SK-N-MC (cell line): ENCODE results near the gene INPP5A.

Experiments
- DNase-seq: peaks from one replicate; pipeline ENCODE4 v3.0.0-alpha.2; 2011; ENCODE audit warnings: low read depth, low spot score
- H3K27ac ChIP-seq: fragments of 200-600 bp; sonication (generic); 2 replicates; pipeline ENCODE4 v1.5.1; 2016; ENCODE audit warnings: mixed run types
- H3K36me3 ChIP-seq: fragments of 200-600 bp; sonication (generic); 2 replicates; pipeline ENCODE4 v1.6.1; 2017; ENCODE audit warnings: antibody characterized with exemption, low read length, mixed read lengths; ENCODE audit not compliant: insufficient read depth
- H3K4me3 ChIP-seq: fragments of 200-600 bp; sonication (generic); 2 replicates; pipeline ENCODE4 v1.5.1; 2016
- H3K9ac ChIP-seq: fragments of 200-600 bp; sonication (generic); 2 replicates; pipeline ENCODE4 v1.8.0; 2017; ENCODE audit warnings: mixed run types, mixed read lengths; ENCODE audit not compliant: insufficient read length
- H3K9me3 ChIP-seq: fragments of 200-600 bp; sonication (generic); 2 replicates; pipeline ENCODE4 v1.6.1; 2017; ENCODE audit warnings: low read depth, mild to moderate bottlenecking, antibody characterized with exemption, low read length, moderate library complexity, mixed read lengths
- EZH2 ChIP-seq: fragments of 200-600 bp; sonication (generic); IDR thresholded peaks from one replicate; pipeline ENCODE4 v1.6.1; 2017; ENCODE audit warnings: antibody characterized with exemption
- FOXP2 ChIP-seq: optimal IDR thresholded peaks from 2 replicates; pipeline ENCODE3; 2011; ENCODE audit warnings: mild to moderate bottlenecking, moderate library complexity; ENCODE audit not compliant: insufficient read depth; ENCODE audit errors: extremely low read length, control extremely low read depth
- POLR2AphosphoS5 ChIP-seq: IDR thresholded peaks from 2 replicates; pipeline ENCODE4 v1.6.1; 2012; ENCODE audit warnings: mild to moderate bottlenecking, low read depth, low read length, borderline replicate concordance

INPP5A gene

DNA sequence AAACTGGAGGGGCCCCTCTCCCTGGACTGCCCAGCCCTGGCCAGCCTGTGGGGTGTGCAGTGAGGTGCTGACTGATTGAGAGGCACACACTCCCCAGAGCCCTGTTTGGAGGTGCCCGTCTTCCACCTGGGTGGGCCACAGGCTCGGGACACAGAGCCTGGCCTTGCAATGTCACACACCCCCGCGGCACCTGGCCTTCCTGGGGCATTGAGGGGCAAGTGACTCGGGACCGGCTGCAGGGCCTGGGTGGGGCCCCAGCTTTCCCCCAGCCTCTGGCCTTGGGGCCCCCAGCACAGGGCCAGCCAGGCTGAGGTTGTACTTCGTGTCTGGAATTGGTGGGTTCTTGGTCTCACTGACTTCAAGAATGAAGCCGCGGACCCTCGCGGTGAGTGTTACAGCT is 262.3 kb downstream of the INPP5A start:
- TF ChIP-seq FOXP2 (no peak), POLR2AphosphoS5 (no peak), EZH2 (no peak)
- Histone ChIP-seq H3K9ac (no peak overlapping the region), H3K27ac (no peak overlapping the region), H3K36me3 (no peaks in the 10 kb centered on the region), H3K4me3 (no peak overlapping the region), H3K9me3 (no peaks in the 10 kb centered on the region)
- no peak for DNase-seq

- no peaks in the 10 kb centered on the region for H3K9me3 ChIP-seq
- H3K27ac ChIP-seq, result no peak overlapping the region
- no peak overlapping the region for H3K4me3 ChIP-seq
- no peak overlapping the region for H3K9ac ChIP-seq
- no peaks in the 10 kb centered on the region for H3K36me3 ChIP-seq
- no peak for TF ChIP-seq EZH2
- DNase-seq, result no peak
These were observed 264.5 kb downstream of the INPP5A start for GRCh38 chr10:132802048-132802447.

GRCh38 chr10:132802694-132803320 is 265.2 kb downstream of the INPP5A start:
- H3K27ac ChIP-seq, result no peak overlapping the region
- H3K36me3 ChIP-seq, result no peaks in the 10 kb centered on the region
- no peak for DNase-seq
- TF ChIP-seq EZH2, result no peak
- TF ChIP-seq FOXP2, result no peak
- no peak overlapping the region for H3K4me3 ChIP-seq
- H3K9me3 ChIP-seq, result no peaks in the 10 kb centered on the region
- H3K9ac ChIP-seq, result no peak overlapping the region

DNA sequence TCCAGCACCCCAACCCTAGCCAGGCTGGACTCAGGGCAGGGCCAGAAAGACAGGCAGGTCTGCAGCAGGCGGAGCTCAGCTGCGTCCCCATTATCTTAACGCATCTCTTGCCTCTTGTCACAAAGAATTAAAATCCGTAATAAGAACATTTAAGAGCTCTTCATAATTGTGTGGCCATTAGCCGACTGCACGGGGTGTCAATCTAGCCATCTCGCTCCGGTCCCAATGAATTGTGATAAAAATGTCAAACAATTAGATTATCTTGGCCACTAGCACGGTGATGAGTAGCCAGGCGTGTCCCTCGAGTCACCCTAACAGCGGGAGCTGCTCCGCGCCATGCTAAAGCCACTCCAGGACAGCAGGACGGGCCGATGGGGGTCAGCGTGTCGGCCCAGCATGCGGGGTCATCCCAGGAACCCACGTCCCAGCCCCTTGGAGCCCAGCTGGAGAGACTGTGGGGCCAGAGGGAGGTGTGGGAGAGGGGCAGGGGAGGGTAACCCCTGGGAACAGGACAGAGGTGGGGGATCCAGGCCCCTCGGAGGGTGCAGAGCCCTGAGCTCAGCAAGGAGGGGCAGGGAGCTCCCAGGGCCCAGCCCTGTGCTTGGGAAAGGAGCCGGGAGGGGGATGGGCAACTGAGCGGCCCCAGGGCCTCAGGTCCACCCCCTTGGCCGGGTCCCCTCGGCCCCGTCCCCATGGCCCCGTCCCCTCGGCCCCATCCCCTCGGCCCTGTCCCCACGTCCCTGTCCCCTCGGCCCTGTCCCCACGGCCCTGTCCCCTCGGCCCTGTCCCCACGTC is 266.0 kb downstream of the INPP5A start:
- no peak for TF ChIP-seq FOXP2
- no peak for TF ChIP-seq POLR2AphosphoS5
- TF ChIP-seq EZH2, result no peak
- no peaks in the 10 kb centered on the region for H3K9me3 ChIP-seq
- H3K36me3 ChIP-seq, result no peaks in the 10 kb centered on the region
- no peak overlapping the region for H3K4me3 ChIP-seq
- no peak overlapping the region for H3K9ac ChIP-seq
- H3K27ac ChIP-seq, result no peak overlapping the region
- DNase-seq, result no peak

DNA sequence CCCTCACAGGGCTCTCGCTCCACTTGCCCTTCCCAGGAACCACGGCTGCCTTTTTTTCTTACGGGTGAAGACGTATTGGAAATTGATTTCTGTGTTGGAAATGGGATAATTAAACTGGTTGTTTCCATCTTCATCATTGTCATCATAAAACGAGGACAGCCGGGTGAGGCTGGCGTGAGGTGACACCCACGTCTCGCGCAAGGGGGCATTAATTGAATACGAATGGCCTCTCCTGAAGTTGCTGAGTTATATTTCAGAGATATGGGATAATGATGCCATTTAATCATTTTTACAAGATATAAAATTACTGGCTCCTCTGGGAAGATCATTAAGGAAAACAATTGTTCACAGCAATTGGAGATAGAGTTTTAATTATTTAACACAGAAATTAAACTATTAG is 266.7 kb downstream of the INPP5A start:
- DNase-seq, result no peak
- no peaks in the 10 kb centered on the region for H3K9me3 ChIP-seq
- H3K4me3 ChIP-seq, result no peak overlapping the region
- no peak overlapping the region for H3K9ac ChIP-seq
- no peaks in the 10 kb centered on the region for H3K36me3 ChIP-seq
- no peak overlapping the region for H3K27ac ChIP-seq
- TF ChIP-seq FOXP2, result no peak
- TF ChIP-seq POLR2AphosphoS5, result no peak
- no peak for TF ChIP-seq EZH2

DNA sequence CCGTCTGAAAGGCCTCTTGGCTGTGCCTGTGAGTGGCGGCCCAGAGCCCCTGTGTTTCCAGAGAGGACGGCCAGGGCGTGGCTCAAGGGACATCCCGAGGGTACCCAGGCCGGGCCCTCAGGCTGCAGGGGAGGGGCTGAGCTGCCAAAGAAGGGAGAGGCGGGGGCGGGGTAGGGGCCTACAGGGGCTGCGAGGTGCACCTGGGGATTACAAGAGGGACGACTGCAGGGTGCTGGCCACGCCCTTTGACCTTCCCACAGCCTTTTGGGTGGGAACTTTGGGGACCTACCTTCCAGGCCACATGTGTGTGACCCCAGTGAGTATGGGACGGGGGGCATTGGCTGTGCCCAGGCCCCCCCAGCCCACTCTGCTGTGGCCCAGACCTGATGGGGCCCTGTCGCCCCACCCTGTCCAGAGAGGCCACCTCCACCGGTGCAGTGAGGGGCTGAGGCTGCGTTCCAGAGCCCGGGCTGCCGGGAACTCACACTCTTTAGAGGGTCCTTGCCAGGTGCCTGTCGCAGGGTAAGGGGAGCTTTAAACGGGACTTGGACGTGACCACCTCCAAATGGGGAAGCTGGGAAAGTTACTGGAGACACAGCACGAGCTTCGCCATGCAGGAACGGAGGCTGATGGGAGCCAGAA is 267.3 kb downstream of the INPP5A start:
- Histone ChIP-seq H3K27ac (no peak overlapping the region), H3K4me3 (no peak overlapping the region), H3K9me3 (no peaks in the 10 kb centered on the region), H3K36me3 (no peaks in the 10 kb centered on the region), H3K9ac (no peak overlapping the region)
- no peak for DNase-seq
- TF ChIP-seq POLR2AphosphoS5, result no peak
- TF ChIP-seq EZH2, result no peak
- no peak for TF ChIP-seq FOXP2

DNA sequence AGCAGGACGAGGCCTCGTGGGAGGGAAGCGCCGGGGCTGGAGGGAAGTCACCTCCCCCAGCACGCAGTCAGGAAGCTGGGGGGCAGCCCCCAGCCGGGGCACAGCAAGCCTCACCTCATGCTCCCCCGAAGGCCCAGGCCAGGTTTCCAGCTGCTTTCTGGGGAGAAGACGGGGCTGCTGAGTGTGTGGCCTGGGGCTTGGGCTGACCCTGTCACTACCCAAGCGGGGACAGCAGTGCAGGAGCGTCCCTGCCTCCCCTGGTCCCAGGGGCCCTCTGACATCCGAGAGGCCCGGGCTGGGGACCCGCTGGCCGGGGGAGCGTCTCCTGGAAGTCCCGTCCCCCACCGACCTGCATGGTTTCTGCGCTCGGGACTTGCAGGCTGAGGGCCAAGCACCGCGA is 268.0 kb downstream of the INPP5A start:
- Histone ChIP-seq H3K9me3 (no peaks in the 10 kb centered on the region), H3K36me3 (no peaks in the 10 kb centered on the region), H3K27ac (no peak overlapping the region), H3K4me3 (no peak overlapping the region), H3K9ac (no peak overlapping the region)
- TF ChIP-seq POLR2AphosphoS5 (no peak), EZH2 (no peak), FOXP2 (no peak)
- DNase-seq, result no peak

- Histone ChIP-seq H3K4me3 (no peak overlapping the region), H3K36me3 (no peaks in the 10 kb centered on the region), H3K9me3 (no peaks in the 10 kb centered on the region), H3K27ac (no peak overlapping the region), H3K9ac (no peak overlapping the region)
- no peak for TF ChIP-seq EZH2
- no peak for TF ChIP-seq POLR2AphosphoS5
- no peak for TF ChIP-seq FOXP2
- no peak for DNase-seq
These were observed 268.5 kb downstream of the INPP5A start for GRCh38 chr10:132806110-132806509.

- no peak for DNase-seq
- no peak for TF ChIP-seq EZH2
- TF ChIP-seq POLR2AphosphoS5, result no peak
- TF ChIP-seq FOXP2, result no peak
- Histone ChIP-seq H3K36me3 (no peaks in the 10 kb centered on the region), H3K9ac (no peak overlapping the region), H3K9me3 (no peaks in the 10 kb centered on the region), H3K27ac (no peak overlapping the region), H3K4me3 (no peak overlapping the region)
These were observed 269.0 kb downstream of the INPP5A start for GRCh38 chr10:132806561-132807003.
